Measurements from ENCODE around the gene TMPRSS3.

Gene TMPRSS3

DNA sequence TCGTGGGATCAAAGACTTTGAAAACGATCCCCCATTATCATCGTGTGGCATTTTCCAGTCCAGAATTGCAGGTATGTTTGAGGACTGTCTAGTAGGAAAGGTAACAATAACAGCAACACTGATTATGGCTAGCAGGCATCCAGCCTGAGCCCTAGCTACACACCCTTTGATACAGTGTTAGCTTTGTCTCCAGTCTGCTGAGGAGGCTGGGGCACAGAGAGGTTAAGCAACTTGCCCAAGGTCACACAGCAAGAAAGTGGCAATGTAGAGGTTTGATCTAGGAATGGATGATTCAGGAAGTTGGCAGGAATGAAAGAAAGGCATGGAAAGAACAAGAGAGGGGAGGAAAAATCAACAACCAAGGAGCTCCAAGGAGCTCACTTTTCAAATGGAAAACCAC is 39.0 kb upstream of the TMPRSS3 start:
- no peak overlapping the region for H3K27ac ChIP-seq
- TF ChIP-seq, protein P1, sequence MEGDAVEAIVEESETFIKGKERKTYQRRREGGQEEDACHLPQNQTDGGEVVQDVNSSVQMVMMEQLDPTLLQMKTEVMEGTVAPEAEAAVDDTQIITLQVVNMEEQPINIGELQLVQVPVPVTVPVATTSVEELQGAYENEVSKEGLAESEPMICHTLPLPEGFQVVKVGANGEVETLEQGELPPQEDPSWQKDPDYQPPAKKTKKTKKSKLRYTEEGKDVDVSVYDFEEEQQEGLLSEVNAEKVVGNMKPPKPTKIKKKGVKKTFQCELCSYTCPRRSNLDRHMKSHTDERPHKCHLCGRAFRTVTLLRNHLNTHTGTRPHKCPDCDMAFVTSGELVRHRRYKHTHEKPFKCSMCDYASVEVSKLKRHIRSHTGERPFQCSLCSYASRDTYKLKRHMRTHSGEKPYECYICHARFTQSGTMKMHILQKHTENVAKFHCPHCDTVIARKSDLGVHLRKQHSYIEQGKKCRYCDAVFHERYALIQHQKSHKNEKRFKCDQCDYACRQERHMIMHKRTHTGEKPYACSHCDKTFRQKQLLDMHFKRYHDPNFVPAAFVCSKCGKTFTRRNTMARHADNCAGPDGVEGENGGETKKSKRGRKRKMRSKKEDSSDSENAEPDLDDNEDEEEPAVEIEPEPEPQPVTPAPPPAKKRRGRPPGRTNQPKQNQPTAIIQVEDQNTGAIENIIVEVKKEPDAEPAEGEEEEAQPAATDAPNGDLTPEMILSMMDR (IDR thresholded peaks at IDR 0.05): no peak
- TF ChIP-seq ZFX (IDR thresholded peaks at IDR 0.05; ENCODE audit: borderline replicate concordance): no peak

DNA sequence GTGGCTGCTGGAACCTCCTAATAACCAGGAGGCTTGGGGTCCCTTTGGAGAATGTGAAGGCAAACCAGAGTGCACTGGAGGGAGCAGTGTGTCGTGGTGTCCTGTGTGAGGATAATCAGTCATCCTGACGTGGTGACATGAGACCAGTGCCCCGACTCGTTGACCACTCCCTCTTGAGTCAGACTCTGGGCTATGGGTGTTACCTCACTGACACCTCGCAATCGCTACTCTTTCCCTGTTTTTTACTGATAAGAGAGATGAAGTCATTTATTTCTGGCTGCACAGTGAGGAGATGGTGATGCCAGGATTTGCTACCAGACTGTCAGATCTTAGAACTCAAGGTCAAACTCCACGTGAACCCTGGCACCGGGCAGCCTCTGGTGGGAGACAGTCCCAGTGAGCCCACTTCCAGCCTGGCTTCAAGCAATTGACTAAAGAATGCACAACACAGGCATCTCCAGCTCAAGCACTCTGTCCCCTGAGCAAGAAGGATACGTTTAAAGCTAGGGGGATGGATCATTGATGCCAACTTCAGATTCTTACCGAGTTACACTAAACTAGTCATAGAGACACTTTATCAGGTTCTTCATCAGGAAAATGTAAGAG is 38.2 kb upstream of the TMPRSS3 start:
- TF ChIP-seq ZFX (IDR thresholded peaks at IDR 0.05; ENCODE audit: borderline replicate concordance): no peak
- TF ChIP-seq, protein P1 (IDR thresholded peaks at IDR 0.05): no peak

GRCh38 chr21:42432695-42433094 is 36.8 kb upstream of the TMPRSS3 start:
- TF ChIP-seq, protein P1 (IDR thresholded peaks at IDR 0.05): no peak
- TF ChIP-seq ZFX (IDR thresholded peaks at IDR 0.05; ENCODE audit: borderline replicate concordance): no peak
- H3K27ac ChIP-seq: no peak overlapping the region

More for the DNA sequence above, 38.2 kb upstream of the TMPRSS3 start:
- no peak overlapping the region for H3K27ac ChIP-seq

DNA sequence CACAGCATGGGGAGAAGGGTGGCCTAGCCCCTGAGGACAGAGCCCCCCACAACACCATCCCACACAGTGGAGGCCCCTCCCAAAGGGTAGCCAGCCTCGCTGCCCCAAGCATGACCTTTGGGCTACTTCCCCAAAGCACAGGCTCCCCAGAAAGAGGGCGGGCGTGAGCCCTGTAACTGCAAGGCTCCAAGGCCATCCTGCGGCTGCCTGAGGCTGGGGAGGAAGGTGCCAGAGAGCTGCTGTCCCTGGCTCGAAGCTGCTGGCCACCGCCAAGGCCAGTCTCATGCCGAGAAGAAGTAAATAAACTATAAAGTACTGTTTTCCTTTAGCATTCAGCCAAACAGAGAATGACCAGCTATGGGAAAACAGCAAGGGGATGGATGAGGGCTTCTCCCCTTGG is 35.3 kb upstream of the TMPRSS3 start:
- H3K27ac ChIP-seq: no peak overlapping the region
- no peak for TF ChIP-seq ZFX (IDR thresholded peaks at IDR 0.05; ENCODE audit: borderline replicate concordance)
- TF ChIP-seq, protein P1 (IDR thresholded peaks at IDR 0.05): no peak

- TF ChIP-seq, protein P1 (IDR thresholded peaks at IDR 0.05): no peak
- no peak for TF ChIP-seq ZFX (IDR thresholded peaks at IDR 0.05; ENCODE audit: borderline replicate concordance)
- no peak overlapping the region for H3K27ac ChIP-seq
Observed at GRCh38 chr21:42430521-42430920, 34.7 kb upstream of the TMPRSS3 start.

DNA sequence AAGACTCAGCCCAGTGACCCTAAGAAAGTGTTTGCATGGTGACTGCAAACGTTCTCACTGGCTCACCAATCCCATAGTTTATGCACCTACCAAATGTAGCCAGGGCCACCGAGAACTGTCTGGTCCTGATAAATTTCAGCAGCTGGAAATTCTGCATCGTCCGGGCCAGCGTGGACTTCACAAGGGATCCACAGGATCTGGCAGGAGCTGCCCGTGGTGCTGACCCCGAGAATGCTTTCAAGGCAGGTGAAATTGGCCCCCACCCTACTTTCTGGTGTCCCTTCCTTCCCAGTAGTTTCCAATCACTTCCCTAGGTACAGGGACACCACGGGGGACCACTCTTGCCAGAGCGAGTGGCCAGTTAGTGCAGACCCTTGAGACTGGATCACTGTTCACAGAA is 34.0 kb upstream of the TMPRSS3 start:
- TF ChIP-seq, protein P1 (IDR thresholded peaks at IDR 0.05): no peak
- no peak for TF ChIP-seq ZFX (IDR thresholded peaks at IDR 0.05; ENCODE audit: borderline replicate concordance)

GRCh38 chr21:42429021-42429420 is 33.2 kb upstream of the TMPRSS3 start:
- TF ChIP-seq ZFX (IDR thresholded peaks at IDR 0.05; ENCODE audit: borderline replicate concordance): no peak
- TF ChIP-seq, protein P1 (IDR thresholded peaks at IDR 0.05): no peak
- no peak overlapping the region for H3K27ac ChIP-seq

More for the DNA sequence above, 34.0 kb upstream of the TMPRSS3 start:
- no peak overlapping the region for H3K27ac ChIP-seq

Data from 22Rv1 (cell line).